Placental pericyte (primary cell): ENCODE data around the gene OR3A3. TPM values are rescaled to one million over a fixed set of nuclear protein-coding genes. Genes with fewer than 3 reads are reported as not detected.

Experiments used
- small RNA-seq: library from RNA; depleted of rRNA; stranded (forward); fragments of <200 nt; gene quantifications from one replicate; pipeline ENCODE3, GENCODE V24; 2012; ENCODE audit warnings: low replicate concordance
- total RNA-seq: library from RNA; depleted of rRNA; stranded (reverse); fragments of >200 nt; gene quantifications from 2 replicates; pipeline ENCODE4 v1.2.3, GENCODE V29; 2012

Gene OR3A3
- total RNA-seq = not detected in 2 replicates

GRCh38 chr17:3411070-3411469 is at the start of gene OR3A3:
TSS of gene OR3A3 (plus strand) at chr17:3411370.

GRCh38 chr17:3385869-3386816 is 25.0 kb upstream of the OR3A3 start, which contains the start of gene OR3A2:
TSS of gene OR3A2 (minus strand) at chr17:3386308.

GRCh38 chr17:3398310-3398709 is 12.9 kb upstream of the OR3A3 start, which contains the start of gene OR1E1:
TSS of gene OR1E1 (minus strand) at chr17:3398410. CDS start at chr17:3398410, 0 bp downstream.

GRCh38 chr17:3433741-3434140 is 22.6 kb downstream of the OR3A3 start, which contains the start of gene OR1E2:
TSS of gene OR1E2 (minus strand) at chr17:3433841. CDS start at chr17:3433841, 0 bp downstream.

GRCh38 chr17:3471599-3471998 is 60.4 kb downstream of the OR3A3 start, which contains the start of gene SPATA22:
TSS of gene SPATA22 (minus strand) at chr17:3471819. CDS start at chr17:3469325, 2,494 bp downstream.

Small RNA genes within 50 kb of the gene (small RNA-seq; reads per million reads assigned to genes)
- gene OR1AC1P = not detected

Other genes starting within 250 kb of the OR3A3 start
- not detected in 2 replicates for gene OR1A2, start 213.9 kb upstream of the OR3A3 start, total RNA-seq
- gene OR1A1, start 203.7 kb upstream of the OR3A3 start, total RNA-seq = not detected in 2 replicates
- gene OR3A1, start 113.0 kb upstream of the OR3A3 start, total RNA-seq = 0.57 and 0.88 TPM in 2 replicates
- 1.7 and 4.8 TPM in 2 replicates for gene OR3A2, start 25.1 kb upstream of the OR3A3 start, total RNA-seq
- gene OR1E1, start 13.0 kb upstream of the OR3A3 start, total RNA-seq = not detected in 2 replicates
- gene OR1E2, start 22.5 kb downstream of the OR3A3 start, total RNA-seq = 0.14 TPM in 1 of 2 replicates, not detected in the other
- 0.14 and 0.22 TPM in 2 replicates for gene SPATA22, start 60.4 kb downstream of the OR3A3 start, total RNA-seq
- 0.22 TPM in 1 of 2 replicates, not detected in the other for gene ASPA, start 64.6 kb downstream of the OR3A3 start, total RNA-seq
- gene TRPV3, start 146.4 kb downstream of the OR3A3 start, total RNA-seq = 1.4 and 5.5 TPM in 2 replicates
- 2.1 and 4.4 TPM in 2 replicates for gene TRPV1, start 198.0 kb downstream of the OR3A3 start, total RNA-seq
- gene SHPK, start 224.9 kb downstream of the OR3A3 start, total RNA-seq = 11.2 and 23.3 TPM in 2 replicates
- gene CTNS, start 225.4 kb downstream of the OR3A3 start, total RNA-seq = 15.7 and 74.2 TPM in 2 replicates